ELF-1 (cell line): ENCODE measurements around the gene E2F7.

Experiments used
- DNase-seq: peaks from one replicate; pipeline ENCODE4 v3.0.0-alpha.2; 2016; ENCODE audit warnings: low read depth, low spot score

The E2F7 gene

DNA sequence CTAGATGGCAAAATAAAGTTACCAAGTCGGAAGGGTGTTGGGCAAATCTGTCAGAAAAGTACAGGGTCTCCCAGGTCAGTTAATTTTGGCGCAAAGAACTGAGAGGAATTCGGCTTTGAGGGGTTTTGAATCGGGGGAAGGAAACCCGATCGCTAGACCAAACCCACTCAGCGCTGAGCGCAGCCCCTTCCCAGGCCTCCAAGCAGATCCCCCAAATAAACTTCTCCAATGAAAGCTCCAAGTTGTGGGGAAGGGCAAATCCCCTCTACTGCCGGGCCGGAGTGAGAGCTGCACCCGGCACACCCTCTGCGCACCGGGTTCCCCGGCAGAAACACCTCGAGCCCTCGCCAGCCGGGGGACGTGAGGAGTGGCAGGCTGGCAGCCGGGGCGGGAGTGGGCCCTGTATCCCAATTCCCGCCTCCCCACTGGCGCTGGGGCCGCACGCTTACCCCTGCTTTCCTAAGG lies 441 bp downstream of the E2F7 start:
- DNase-seq: no peak

DNA sequence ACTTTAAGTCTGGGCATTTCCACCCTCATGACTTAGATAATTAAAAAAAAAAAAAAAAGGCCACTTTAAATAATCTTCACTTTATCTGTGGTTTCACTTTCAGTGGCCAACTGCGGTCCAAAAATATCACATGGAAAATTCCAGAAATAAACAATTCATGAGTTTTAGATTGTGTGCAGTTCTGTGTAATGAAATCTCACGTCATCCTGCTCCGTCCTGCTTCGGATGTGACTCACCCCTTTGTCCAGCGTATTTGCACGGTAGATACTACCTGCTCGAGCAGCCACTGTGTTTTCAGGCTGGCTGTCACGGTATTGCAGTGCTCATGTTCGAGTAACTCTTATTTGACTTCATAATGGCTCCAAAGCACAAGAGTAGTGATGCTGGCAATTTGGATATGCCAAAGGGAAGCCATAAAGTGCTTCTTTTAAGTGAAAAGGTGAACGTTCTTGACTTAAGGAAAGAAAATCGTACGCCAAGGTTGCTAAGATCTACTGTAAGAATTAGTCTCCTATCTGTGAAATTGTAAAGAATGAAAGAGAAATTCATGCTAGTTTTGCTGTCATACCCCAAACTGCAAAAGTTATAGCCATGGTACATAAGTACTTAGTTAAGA lies 2.4 kb downstream of the E2F7 start:
- no peak for DNase-seq

DNA sequence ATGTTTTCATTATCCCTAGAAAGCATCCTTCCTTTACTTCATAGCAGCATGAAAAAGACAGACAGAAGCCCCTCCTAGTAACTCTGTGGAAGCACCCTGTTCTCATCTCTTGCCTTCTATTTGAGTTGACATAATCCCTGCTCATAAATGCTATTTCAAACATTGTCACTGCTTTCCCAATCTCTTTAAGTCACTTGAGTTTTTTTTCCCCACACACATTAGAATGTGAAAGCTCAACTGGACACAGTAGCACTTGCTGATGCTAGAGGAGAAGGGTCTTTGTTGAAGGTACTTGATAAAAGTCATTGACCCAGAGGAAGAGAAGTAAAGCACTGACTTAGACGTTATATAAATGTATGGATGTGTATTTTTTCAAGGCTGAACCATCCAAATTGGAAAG lies 3.0 kb downstream of the E2F7 start:
- no peak for DNase-seq

DNA sequence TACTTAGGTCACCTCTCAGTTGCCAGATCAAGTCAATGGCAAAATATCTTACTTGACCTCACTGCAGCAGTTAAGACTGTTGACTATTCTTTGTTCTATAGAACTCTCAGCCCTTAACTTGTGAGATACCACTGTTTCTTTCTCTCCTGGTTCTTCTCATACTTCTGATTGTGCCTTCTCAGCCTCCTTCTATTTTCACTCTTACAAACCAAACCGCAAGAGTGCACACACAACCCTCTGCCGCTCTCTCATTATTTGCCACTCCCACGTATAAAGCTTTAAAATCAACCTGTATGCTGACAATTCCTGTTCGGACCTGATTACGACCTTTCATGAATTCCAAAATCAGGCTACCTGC lies 4.5 kb downstream of the E2F7 start:
- no peak for DNase-seq

DNA sequence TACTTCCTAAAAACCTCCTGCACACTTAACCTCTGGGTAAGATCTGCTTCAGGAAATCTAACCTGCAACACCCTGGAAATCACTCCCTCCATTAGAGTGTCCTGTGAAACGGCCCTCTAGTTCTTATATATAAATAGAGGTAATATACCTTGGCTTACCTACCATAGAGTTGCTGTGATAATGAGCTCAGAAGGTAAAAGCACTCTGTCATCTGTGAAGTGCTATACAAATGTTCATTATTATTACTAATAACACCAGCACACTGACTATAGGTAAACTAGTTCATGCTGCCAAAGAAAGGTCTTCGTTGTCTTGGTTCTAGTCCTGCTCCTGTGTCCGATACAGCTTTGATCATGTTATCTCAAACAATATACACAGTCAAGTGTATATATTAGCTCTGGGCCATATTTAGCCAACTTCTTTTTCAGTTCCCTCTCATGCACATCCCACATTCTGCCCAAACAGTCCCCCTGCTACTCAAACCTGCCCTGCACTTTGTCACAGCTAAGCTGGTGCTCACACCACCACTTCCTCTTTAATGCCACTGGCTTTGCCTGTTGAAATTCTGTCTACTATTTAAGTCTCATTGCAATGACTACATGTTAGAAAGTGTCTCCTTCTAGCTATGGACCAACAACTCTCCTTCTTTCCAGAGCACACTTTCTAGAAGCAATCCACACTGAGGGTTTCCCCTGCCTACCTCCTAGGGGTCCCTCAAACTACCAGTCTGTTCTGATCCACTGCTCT lies 5.1 kb downstream of the E2F7 start:
- DNase-seq: no peak

DNA sequence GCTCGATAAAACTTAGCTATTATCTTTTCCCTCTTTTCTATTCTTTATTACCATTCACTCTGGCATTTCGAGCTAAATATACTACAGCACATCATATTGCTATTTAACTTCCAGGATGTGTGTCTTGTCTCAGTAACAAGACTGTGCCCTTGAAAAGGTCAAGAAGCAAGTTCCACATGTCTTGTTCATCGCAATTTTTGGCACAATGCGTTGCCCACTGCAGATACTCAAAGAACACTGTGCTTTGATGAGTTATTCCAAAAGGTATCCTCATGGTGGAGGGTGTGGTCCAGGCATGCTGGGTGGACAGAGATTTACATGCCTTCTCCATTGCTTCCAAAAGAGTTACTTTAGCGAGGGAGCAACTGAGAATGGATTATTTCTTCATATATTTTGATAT lies 6.6 kb downstream of the E2F7 start:
- no peak for DNase-seq

DNA sequence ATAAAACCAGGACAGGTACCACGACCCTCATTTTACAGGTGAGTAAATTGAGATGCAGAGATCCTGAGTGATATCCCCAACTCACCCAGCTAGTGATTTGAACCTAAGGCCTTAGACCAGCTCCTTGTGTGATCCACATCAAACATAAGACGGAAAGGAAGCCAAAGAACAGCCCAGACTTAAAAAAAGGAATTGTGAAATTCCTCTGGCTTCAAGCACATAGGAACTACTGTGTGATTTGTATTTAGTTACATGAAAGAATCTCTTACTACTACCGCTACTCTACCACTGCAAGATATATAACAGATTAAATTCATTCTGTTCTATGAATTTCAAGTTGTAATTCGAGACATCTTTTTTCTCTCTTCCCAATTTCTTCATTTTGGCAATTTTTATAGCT lies 10.5 kb downstream of the E2F7 start:
- no peak for DNase-seq

DNA sequence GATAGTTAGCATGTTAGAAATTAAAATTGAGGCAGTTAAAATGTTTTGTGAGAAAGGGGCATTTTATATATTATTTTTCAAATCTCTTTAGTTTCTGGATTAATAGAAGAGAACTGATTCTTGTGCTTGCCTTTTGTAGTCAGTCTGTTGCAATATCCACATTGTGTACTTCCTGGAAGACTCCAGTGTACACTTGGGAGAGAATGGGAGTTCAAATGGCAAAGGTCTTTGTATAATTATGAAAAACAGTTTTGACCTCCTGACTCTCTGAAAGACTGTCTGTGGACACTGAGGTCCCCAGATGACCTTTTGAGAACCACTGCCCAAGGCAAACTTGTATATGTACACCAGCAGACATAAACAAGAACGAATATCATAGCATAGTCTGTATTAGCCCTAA lies 12.1 kb downstream of the E2F7 start:
- DNase-seq: no peak

DNA sequence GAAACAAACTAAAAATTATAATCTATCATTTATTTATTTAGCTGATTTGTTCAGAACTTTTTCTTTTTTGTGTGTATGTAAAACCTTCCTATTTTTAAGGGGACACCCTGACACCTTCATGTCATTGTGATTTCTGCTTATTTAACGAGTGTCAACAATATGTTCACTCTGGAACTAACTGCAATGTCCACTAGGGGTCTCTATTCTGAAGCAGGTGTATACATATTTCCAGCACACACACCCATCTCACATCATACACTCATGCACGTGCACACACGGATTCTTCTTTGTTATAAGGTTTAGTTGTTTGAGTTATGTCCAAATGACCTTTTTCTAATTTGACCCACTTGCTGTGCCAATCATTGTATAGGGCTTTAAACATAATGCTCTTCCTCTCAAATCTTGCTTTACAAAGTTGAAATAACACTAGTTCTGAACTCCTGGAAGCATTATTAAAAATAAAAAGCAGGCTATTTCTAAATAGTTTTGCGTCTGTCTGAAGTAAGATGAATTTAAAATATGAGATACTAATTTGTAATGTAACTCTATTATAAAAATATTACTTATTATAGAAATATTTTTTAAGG lies 15.5 kb downstream of the E2F7 start:
- DNase-seq: no peak

DNA sequence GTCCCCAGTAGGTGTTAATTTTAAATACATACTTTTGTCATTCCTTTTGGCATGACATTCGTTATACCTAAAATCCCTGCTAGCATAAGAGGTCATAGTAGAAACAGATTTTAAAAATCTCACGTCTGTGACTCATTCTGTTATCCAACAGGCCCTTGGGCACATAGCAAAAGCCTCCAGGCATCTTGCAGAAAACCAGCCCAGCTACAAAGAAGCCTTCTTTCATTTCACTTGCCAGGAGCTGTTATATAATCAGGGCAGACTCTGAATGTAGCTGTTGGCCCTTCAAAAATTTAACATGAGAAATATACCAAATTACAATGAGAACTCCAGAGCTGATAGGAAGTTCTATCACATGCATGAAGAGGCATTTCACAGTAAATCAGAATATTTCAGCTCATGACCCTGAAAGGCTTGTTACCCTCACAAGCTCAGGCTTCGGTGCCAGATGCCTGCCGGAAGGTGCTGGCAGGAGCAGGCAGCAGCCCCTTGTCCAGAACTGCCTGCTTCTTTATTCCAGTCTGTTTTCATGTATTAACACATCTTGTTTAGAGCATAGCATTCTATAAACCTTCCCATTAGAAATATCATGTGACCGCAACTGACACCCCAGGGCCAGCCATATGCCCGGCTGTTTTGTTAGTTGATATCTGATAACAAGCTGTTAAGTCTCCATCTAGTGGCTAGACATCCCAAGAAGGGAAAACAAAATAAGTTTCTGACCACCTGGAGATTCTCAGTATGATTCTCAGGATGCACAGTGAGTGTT lies 17.8 kb downstream of the E2F7 start:
- no peak for DNase-seq

DNA sequence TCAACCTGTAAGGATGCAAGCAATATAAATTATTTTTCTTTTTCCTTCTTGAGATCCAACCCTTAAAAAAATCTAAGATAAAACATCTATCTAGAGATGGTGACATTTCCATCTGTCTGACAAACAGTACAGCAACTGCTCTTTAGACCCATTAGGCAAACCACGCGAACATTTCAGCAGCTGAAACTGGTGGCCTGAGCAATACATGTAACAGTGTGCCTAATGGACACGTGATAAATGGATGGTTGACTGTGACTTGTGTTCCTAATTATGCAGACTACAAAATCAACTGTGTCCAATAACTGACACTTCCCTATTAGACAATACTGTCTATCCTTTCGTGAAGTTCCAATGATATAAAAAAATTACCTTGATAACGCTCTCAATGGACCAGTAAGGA lies 18.9 kb downstream of the E2F7 start:
- DNase-seq: no peak

DNA sequence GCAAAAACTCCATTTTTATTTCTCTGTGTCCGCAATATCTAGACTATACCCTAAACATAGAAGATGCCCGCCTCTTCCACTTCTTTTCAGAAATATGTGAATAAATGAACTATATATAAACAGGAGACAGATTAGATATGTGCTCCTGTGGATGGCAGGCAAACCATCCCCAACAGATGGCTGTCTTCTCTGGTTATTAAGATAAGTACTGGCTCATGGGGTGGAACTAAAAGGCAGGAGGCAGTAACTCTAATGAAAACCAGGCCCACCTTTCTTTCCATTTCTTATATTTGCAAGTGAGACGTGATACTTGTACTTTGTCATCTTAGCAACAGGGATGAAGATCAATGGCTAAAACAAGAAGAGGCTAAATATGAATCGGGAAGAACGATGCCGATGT lies 20.2 kb downstream of the E2F7 start:
- DNase-seq: no peak

DNA sequence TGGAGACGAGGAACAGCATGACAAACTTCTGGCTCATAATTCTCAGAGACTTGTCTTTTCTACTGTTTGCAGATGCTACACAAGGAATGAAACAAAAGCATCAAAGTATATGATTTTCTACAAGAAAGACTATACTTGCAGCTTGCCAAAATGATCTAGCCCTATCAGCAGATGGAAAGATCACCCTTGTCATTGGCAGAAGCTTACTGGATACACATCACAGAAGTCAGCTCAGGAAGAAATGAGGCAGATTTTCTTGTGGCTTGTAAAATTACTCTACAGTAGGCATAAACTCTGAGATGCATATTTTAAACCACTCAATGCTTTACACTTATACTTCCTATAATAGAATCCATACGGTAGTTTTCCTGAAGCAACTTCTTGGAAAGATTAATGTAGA lies 20.6 kb downstream of the E2F7 start:
- no peak for DNase-seq

DNA sequence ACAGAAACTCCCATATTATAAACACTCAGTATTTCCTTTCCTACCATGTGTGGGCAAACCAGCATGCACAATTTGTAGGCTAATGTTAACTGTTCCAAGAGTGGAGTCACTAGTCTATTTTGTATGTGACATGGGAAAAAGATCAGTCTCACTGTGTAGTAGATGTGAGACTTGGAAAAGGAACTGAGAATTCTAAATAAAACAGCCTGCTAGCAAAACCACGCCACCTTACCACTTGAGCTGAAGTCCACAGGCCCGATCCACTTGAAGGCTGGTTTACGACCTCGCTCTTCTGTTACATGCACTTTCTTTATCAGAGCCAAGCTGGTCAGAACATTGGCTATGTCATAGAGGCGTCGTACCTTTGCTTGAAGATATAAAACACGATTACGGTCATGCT lies 22.5 kb downstream of the E2F7 start:
- DNase-seq: no peak

DNA sequence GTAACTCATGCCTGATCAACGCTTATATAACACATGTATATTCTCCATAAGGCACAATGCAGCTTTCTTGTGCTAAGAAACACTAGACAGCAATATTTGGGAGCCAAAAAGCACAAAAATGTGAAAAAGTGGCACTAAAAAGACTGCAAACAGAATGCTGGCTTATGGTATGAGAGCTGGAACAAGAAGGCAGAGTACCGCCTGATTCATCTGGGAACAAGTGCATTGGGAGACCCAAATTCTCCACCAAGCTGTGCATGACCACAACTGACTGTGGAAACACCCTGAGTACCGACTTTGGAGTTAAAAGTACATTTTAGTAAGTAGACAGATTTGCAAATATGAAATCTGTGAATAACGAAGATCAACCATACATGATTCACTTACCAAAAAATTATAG lies 25.1 kb downstream of the E2F7 start:
- DNase-seq: no peak

DNA sequence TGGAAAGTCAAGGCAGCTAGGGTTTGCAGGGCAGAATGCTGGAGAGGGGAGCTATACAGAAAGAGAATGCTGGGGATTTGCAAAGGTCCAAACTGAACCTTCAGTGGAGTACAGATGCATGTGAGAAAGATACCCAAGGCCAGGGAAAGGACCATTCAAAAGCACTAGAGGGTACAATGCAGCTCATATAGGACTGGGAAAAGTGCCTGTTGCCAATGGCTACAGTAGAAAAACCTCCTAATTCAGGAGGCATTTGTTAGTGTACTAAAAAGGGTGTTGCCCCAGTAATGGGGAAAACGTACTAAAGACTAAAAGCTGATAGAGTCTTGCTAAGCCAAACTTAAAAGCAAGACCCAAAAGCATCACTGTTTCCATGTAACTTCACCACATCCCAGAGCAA lies 30.1 kb downstream of the E2F7 start:
- DNase-seq: no peak

DNA sequence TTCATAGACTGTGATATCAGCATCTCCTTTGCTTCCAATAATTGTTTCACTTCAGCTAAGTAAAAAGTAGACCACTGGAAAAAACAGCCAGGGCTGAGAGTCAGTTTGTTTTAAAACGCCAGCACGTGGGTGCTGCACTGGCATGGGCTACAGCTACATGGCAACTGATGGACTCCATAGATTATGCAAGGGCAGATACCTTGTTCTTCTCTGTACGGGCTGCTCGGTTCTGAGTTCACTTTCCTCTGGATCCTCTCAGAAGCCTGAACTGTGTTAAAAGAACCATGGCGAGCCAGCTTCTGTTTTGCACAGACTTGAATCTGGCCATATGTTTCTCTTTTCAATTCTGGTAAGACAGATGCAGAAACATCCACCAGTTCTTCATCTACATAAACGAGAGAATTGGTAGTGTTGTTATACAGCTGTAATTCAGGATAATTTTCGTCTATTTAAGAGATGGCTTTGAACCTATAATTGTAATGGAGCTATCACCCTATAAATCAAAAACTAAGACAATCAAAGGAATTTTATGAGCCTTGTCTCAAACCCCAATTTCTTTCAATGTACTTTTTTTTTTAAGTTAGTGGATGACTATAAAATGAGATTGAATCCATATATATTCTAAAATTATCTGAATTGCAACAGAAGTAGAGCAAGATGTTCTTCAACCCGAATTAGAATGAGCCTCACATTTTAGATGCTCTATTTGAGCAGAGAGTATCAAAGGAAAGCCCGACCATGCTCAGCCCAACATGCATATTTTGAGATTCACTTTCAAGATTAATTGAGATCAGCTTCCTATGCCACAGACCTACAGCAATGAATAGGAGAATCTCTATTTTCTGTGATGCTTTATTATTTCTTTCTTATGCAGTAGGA lies 31.5 kb downstream of the E2F7 start:
- no peak for DNase-seq

DNA sequence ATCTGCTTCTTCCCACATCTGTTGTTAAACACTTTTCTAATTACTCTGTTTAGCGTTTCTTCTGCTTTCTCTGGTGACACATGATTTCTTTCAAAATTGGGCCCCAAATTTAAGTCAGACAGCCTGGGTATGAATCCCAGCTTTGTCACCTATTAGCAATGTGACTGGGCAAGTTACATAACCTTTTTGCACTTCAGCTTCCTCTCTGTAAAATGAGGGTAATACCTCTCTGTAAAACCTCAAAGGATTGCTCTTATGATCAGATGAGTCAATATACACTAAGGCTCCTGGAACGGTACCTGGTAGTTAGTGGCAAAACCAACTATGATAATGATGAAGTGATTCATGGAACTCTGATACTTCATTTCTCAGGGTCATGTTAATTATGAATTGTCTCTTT lies 33.0 kb downstream of the E2F7 start:
- DNase-seq: no peak

DNA sequence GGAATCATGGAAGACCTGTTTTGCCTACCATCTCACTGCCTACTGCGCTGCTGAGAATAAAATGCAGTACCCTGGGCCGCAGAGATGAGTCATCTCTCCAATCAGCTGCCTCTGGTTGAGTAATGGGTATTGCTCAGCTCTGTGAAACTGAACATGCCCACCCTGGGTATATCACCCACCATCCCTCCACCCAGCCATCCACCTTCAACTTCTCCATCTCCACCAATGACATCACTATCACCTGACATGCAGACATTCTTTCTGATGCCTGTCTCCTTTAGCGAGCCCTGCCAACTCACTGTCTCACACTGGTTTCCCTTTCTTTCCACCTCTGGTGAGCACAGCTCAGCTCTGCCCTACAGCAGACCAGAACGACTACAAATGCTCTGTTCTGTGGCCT lies 33.6 kb downstream of the E2F7 start:
- no peak for DNase-seq

DNA sequence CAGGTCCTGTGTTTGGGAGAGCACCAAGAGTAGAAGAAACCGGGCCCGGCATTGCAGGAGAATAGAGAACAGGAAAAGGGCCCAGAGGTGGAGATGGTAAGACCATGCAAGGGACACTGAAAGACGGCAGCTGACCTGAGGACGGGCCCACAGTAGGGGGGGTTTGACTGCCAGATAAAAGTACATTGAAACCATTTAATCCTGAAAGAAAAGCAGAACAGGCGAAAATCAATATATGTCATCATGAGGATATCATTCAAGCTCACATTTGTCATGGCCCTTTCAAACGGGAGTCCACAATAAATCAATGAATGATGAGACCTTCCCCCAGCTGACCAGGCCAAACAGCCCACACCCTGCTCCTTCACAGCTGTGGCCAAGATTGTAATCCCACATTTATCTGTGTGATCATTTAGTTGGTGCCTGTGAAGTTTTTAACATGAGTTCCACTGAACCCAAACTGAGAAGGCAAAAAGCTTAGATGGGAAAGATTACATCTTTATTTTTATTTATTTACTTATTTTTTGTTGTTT lies 39.5 kb downstream of the E2F7 start:
- no peak for DNase-seq

DNA sequence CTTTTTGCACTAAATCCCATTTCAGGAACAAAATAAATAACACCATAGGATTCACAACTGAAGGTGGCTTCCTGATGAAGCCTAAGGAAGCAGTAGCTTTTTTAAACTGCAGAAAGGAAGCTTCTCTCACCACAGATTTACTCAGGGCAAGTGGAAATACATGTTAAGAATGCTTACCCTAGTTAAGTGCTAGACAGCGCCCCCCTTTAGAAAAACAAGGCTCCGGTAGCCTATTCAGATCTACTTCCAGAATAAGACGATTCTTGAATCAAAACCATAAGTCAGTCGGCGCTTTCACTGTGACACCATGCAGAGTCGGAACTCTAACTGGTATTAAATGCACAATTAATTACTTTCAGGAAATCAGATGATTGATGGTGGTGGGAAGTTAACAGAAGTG lies 41.9 kb downstream of the E2F7 start:
- DNase-seq: no peak
